Measurements from ENCODE around the gene PRPF31. TPM values are rescaled to one million over a fixed set of nuclear protein-coding genes. Genes with fewer than 3 reads are reported as not detected.

PRPF31 gene
- total RNA-seq: 41.4 and 44.5 TPM in 2 replicates

GRCh38 chr19:54115109-54116063 is at the start of gene PRPF31, which contains the start of gene TFPT:
Gene PRPF31, plus strand, starts transcription at chr19:54115754. Its CDS starts 2,525 bp downstream, at chr19:54118279.
Gene TFPT, minus strand, starts transcription at chr19:54115657. Its CDS starts 388 bp downstream, at chr19:54115269.

GRCh38 chr19:54081032-54081431 is 34.5 kb upstream of the PRPF31 start, which contains the start of gene TARM1:
Gene TARM1, minus strand, starts transcription at chr19:54081365. Its CDS starts 25 bp downstream, at chr19:54081340.

GRCh38 chr19:54100561-54100960 is 15.0 kb upstream of the PRPF31 start, which contains the start of gene OSCAR:
Gene OSCAR, minus strand, starts transcription at chr19:54100803. Its CDS starts 11 bp downstream, at chr19:54100792.

GRCh38 chr19:54102421-54103169 is 13.0 kb upstream of the PRPF31 start, which contains the start of gene NDUFA3:
Gene NDUFA3, plus strand, starts transcription at chr19:54102855. Its CDS starts 24 bp downstream, at chr19:54102879.

GRCh38 chr19:54137699-54138488 is 22.3 kb downstream of the PRPF31 start, which contains the start of gene CNOT3:
Gene CNOT3, plus strand, starts transcription at chr19:54137762. Its CDS starts 5,217 bp downstream, at chr19:54142979.

GRCh38 chr19:54159352-54160181 is 44.0 kb downstream of the PRPF31 start, which contains the start of gene LENG1:
Gene LENG1, minus strand, starts transcription at chr19:54159721. Its CDS starts 26 bp downstream, at chr19:54159695.

GRCh38 chr19:54172471-54173358 is 57.2 kb downstream of the PRPF31 start, which contains the start of gene TMC4:
Gene TMC4, minus strand, starts transcription at chr19:54173160. Its CDS starts 43 bp downstream, at chr19:54173117.

Other genes starting within 250 kb of the PRPF31 start
- 35.5 and 42.6 TPM in 2 replicates for gene MYADM, start 247.9 kb upstream of the PRPF31 start, total RNA-seq
- 0.12 TPM in 1 of 2 replicates, not detected in the other for gene PRKCG, start 233.6 kb upstream of the PRPF31 start, total RNA-seq
- not detected in 2 replicates for gene CACNG7, start 206.5 kb upstream of the PRPF31 start, total RNA-seq
- not detected in 2 replicates for gene CACNG8, start 152.8 kb upstream of the PRPF31 start, total RNA-seq
- gene CACNG6, start 124.1 kb upstream of the PRPF31 start, total RNA-seq: not detected in 2 replicates
- not detected in 2 replicates for gene VSTM1, start 51.9 kb upstream of the PRPF31 start, total RNA-seq
- gene TARM1, start 34.4 kb upstream of the PRPF31 start, total RNA-seq: not detected in 2 replicates
- 0.16 and 0.36 TPM in 2 replicates for gene OSCAR, start 15.0 kb upstream of the PRPF31 start, total RNA-seq
- 5.7 and 6.2 TPM in 2 replicates for gene NDUFA3, start 12.9 kb upstream of the PRPF31 start, total RNA-seq
- gene TFPT, start 97 bp upstream of the PRPF31 start, total RNA-seq: 7.7 and 9.7 TPM in 2 replicates
- gene CNOT3, start 22.0 kb downstream of the PRPF31 start, total RNA-seq: 15.1 and 16.5 TPM in 2 replicates
- 3.2 and 3.5 TPM in 2 replicates for gene LENG1, start 44.0 kb downstream of the PRPF31 start, total RNA-seq
- gene TMC4, start 57.4 kb downstream of the PRPF31 start, total RNA-seq: 0.36 and 1.5 TPM in 2 replicates
- gene MBOAT7, start 73.8 kb downstream of the PRPF31 start, total RNA-seq: 19.1 and 32.5 TPM in 2 replicates
- gene TSEN34, start 75.6 kb downstream of the PRPF31 start, total RNA-seq: 56.0 and 64.7 TPM in 2 replicates
- 1,123 and 1,387 TPM in 2 replicates for gene RPS9, start 85.1 kb downstream of the PRPF31 start, total RNA-seq
- gene LILRB3, start 107.3 kb downstream of the PRPF31 start, total RNA-seq: not detected in 2 replicates
- not detected in 2 replicates for gene LILRA6, start 127.0 kb downstream of the PRPF31 start, total RNA-seq
- not detected in 2 replicates for gene LILRB5, start 141.5 kb downstream of the PRPF31 start, total RNA-seq
- gene LILRB2, start 165.4 kb downstream of the PRPF31 start, total RNA-seq: not detected in 2 replicates
- gene LILRA5, start 197.4 kb downstream of the PRPF31 start, total RNA-seq: not detected in 2 replicates
- not detected in 2 replicates for gene LILRA4, start 223.4 kb downstream of the PRPF31 start, total RNA-seq
- 0.16 TPM in 1 of 2 replicates, not detected in the other for gene LAIR1, start 249.2 kb downstream of the PRPF31 start, total RNA-seq